Sigmoid colon (tissue), 4 donors: ENCODE results near the gene KIAA1614.

Source experiments
- EP300 ChIP-seq, 4 donors: sonication (generic); formaldehyde crosslinking; IDR thresholded peaks; one replicate each; pipeline ENCODE4 v1.6.1; 2017; ENCODE audit warnings: antibody characterized with exemption in 4 of 4
- POLR2A ChIP-seq, 2 donors: fragments of 450-650 bp; IDR thresholded peaks; one replicate each; pipeline ENCODE4 v1.6.1; 2016; ENCODE audit warnings: antibody characterized with exemption in 2 of 2, mild to moderate bottlenecking in 2 of 2, moderate library complexity in 2 of 2
- POLR2AphosphoS5 ChIP-seq, 4 donors: sonication (generic); formaldehyde crosslinking; IDR thresholded peaks; one replicate each; pipeline ENCODE4 v1.6.1; 2017; ENCODE audit warnings: antibody characterized with exemption in 4 of 4
- TF ChIP-seq, protein P1 (sequence below), 4 experiments: fragments of 450-650 bp in 3 of 4; fragments of 200-600 bp in 1 of 4; IDR thresholded peaks; one replicate each; pipeline ENCODE4 v1.5.1; 2016 to 2019; ENCODE audit warnings: antibody characterized with exemption in 4 of 4, mild to moderate bottlenecking in 3 of 4, moderate library complexity in 2 of 4

DNA sequence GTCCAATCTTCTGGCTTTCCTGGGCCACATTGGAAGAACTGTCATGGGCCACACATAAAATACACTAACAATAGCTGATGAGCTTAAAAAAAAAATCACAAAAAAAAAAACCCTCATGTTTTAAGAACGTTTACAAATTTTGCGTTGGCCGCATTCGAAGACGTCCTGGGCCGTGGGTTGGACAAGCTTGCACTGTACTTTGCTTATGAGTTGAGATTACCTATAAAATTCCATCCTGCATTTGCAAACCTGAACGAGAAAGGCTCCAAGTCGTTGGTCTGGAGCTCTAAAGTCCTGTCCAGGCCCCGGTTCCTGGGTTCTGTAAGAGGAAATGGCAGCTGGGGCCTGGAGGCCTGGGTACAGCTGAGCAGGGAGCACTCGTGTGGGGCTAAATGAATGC, 51.4 kb downstream of the KIAA1614 start:
- TF ChIP-seq EP300 (IDR thresholded peaks at IDR 0.05): no peak
- TF ChIP-seq POLR2A (IDR thresholded peaks at IDR 0.05): no peak
- TF ChIP-seq, protein P1, sequence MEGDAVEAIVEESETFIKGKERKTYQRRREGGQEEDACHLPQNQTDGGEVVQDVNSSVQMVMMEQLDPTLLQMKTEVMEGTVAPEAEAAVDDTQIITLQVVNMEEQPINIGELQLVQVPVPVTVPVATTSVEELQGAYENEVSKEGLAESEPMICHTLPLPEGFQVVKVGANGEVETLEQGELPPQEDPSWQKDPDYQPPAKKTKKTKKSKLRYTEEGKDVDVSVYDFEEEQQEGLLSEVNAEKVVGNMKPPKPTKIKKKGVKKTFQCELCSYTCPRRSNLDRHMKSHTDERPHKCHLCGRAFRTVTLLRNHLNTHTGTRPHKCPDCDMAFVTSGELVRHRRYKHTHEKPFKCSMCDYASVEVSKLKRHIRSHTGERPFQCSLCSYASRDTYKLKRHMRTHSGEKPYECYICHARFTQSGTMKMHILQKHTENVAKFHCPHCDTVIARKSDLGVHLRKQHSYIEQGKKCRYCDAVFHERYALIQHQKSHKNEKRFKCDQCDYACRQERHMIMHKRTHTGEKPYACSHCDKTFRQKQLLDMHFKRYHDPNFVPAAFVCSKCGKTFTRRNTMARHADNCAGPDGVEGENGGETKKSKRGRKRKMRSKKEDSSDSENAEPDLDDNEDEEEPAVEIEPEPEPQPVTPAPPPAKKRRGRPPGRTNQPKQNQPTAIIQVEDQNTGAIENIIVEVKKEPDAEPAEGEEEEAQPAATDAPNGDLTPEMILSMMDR (IDR thresholded peaks at IDR 0.05): no peak
- no peak for TF ChIP-seq POLR2AphosphoS5 (IDR thresholded peaks at IDR 0.05)
